HG02763 (cell line): ENCODE measurements around the gene GPX4.
"Not testable (repeated sequence)": the region's sequence is repeated elsewhere in the genome, so short reads cannot be mapped to it uniquely, and the experiment has no call there.

ENCODE experiments used
- ATAC-seq: cut with Tn5 transposase; IDR thresholded peaks from one replicate; pipeline ENCODE4 v1.9.1; 2021; ENCODE audit warnings: mild to moderate bottlenecking, moderate library complexity; ENCODE audit not compliant: unreplicated experiment

The GPX4 gene

DNA sequence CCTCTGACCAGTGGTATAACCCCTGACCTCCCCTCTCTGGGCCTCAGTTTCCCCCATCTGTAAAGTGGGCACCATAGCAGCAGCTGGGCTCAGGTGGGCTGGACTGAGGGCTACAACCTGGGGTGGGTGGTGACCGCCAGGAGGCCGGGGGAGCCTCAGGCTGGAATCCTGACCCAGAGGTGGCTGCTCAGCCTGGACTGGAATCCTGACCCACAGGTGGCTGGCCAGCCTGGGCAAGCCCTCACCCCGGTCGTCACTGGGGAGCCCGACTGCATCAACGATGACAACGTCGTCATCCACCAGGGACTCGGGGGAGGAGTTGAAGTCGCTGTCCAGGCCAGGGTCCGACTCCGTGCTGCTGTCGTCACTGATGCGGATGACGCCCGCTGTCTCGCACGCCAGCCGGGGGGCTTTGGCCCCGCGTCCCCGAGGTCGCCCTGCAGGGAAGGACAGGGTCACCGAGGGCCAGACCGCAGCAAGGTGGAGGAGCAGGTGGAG, 10.2 kb downstream of the GPX4 start:
- no peak for ATAC-seq

DNA sequence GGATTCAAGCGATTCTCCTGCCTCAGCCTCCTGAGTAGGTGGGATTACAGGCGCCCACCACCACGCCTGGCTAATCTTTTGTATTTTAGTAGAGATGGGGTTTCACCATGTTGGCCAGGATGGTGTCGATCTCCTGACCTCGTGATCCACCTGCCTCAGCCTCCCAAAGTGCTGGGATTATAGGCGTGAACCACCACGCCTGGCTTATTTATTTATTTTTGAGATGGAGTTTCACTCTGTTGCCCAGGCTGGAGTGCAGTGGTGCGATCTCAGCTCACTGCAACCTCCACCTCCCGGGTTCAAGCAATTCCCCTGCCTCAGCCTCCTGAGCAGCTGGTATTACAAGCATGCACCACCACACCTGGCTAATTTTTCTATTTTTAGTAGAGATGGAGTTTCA, 10.9 kb downstream of the GPX4 start:
- not testable (repeated sequence) for ATAC-seq

GRCh38 chr19:1115646-1116420, 12.0 kb downstream of the GPX4 start:
- ATAC-seq: no peak

DNA sequence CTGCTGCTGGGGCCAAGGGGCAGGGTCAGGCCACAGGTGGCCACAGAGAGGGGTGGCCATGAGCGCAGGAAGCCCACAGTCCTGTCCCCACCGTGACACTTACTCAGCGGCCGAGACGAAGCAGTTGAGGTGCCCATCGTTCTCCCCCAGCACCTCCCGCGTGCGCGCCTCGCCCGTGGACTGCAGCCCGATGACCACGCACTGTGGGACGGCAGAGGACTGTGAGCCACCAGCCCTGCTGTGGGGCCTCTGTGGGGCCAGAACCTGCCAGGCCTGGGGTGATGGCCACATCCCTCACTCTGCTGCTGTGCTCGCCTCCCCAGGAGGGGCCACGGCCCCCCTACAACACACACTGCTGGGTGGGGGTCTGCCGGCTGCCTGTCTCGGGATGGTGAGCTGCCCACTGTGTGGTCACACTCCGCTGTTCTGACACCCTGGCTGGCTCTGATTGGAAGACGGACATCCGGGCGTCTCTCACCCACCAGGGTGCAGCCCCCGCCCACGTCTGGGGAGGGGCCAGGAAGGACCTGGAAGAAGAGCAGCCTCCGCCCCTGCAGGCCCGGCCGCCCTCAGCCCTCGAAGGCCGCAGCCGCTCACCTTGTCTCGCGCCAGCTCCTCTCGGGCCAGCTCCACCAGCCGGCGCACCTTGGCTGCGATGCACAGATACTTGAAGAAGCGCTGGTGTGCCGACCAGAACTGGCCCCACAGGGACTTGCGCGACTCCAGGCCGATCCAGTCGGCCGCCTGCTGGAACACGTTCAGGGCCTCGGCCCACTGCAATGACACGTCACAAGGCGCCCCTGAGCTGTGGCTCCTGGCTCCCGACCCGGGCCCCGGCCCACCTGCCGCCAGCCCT, 13.2 kb downstream of the GPX4 start:
- ATAC-seq: no peak

DNA sequence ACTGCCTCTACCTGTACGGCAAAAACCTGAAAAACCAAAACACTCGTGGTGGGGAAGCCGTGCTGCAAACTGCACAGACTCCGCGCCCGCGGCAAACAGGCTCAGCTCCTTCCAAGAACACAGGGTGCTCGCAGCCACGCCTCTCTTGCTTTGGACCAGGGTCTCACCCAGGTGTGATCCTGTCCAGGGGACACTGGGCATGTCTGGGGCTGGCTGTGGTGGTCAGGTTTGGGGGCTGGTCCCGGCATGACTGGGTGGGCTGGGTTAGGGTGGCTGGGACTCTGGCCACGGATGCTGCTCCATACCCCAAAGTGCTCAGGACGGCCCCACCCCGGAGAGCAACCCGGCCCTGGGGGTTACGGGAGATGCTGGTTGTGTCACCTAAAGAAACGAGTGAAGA, 13.9 kb downstream of the GPX4 start:
- ATAC-seq: no peak

GRCh38 chr19:1118999-1119398, 15.2 kb downstream of the GPX4 start:
- ATAC-seq: no peak

DNA sequence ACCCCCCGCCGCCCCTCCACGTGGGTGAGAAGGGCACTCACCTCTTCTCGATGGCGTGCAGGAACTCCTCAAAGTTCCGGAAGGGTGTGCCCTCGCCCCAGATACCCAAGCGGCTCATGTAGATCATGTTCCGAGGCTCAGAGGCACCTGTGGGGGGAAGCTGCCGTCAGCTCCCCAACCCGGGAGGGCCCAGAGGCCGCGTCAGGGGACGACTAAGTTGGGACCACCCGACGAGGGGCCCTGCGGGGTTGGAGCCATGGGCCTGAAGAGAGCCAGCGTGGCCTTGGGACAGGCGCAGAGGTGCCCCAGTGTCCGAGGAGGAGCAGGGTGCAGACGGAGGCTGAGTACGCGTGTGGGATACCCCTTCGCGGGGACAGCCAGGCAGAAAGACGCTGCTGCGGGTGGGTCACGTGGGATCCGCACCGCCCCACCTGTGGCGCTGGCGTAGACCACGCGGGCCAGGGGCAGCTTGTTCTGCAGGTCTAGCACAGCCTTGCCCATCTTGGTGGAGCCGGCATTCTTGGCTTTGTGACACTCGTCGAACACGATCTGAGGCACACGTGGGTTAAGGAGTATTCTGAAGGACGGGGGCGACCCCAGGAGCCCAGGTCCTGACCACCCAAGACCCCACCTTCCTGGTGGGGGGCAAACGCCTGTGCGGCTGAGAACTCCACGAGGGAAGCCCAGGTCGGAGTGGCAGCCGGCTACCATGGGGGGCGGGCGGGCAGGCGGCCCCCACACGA, 15.9 kb downstream of the GPX4 start:
- no peak for ATAC-seq

- no peak for ATAC-seq
These were observed 17.6 kb downstream of the GPX4 start for GRCh38 chr19:1121395-1121794.

DNA sequence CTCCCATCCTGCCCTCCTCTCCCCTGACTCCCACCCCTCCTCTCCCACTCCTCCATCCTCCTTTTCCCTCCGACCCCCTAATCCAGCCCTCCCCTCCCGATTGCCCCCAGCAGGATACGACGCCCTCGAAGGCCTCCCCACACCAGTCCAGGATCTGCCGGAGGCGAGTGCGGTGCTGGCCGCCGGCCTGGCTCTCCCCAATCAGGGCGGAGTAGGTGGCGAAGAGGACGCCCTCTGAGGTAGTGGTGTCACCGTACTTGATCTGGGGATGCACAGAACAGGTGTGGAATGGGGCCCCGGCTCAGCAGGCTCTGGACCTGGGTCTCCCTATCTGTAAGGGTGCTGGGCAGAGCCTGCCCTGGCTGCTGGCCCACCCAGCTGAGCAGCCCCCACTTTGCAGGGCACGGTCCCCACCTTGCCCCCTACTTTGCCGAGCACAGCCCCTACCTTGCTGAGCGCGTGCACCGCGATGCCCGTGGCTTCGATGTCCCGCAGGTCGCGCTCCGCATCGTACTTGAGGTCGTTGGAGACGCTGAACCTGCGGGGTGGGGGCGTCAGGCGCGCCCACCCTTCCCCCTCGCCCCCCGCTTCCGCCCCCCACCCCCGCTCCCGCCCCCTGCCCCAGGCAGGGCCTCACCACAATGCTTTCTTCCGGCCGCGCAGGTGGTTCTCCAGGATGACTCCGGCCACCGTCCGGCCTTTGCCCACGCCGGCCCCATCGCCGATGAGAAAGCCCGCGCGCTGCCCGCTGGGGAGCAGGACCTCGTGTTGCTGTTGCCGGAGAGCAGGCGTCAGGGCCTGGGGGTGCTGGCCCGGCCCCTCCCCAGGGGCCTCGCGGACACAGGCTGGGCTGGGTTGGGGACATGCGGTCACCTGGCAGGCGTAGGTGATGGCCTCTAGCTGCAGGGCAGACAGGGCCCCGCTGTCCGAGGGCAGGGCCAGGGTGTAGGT, 18.5 kb downstream of the GPX4 start:
- no peak for ATAC-seq

- ATAC-seq: no peak
These were observed 19.2 kb downstream of the GPX4 start for GRCh38 chr19:1122972-1123363.

DNA sequence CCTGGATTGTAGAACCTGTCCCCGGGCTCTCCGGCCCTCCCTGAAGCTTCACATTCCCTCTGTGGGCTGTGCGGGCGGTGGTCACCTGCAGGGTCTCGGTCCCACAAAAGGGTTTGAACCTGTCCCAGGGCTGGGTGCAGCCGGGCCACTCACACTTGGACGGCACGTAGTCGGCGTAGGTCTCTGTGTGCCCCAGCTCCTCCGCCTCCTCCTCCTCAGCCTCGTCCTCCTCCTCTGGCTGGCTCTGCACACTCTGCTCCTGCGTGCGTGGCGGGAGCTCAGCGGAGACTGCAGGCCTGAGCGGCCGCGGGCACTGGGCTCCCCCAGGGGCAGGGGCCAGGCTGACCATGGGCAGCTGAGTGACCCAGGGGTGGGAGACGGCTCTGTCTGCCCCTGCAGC, 19.6 kb downstream of the GPX4 start:
- no peak for ATAC-seq

GRCh38 chr19:1123885-1124677, 20.3 kb downstream of the GPX4 start:
- no peak for ATAC-seq

- ATAC-seq: no peak
These were observed 22.0 kb downstream of the GPX4 start for GRCh38 chr19:1125601-1126467.

- ATAC-seq: no peak
These were observed 23.4 kb downstream of the GPX4 start for GRCh38 chr19:1126984-1127760.

DNA sequence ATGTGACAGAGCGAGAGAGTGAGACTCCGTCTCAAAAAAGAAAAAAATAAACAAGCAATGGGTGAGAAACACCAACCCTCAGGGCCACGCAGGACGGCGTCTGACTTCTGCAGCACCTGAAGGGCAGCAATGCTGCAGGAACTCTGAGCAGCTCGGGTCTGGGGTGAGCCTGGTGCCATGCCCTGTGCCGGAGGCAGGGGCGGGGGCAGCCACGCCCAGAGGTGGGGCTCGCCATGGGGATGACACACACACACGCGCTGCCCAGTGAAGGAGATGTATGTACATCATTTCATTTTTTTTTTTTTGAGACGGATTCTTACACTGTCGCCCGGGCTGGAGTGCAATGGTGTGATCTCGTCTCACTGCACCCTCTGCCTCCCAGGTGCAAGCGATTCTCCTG, 24.3 kb downstream of the GPX4 start:
- ATAC-seq: no peak

- ATAC-seq: not testable (repeated sequence)
These were observed 25.3 kb downstream of the GPX4 start for GRCh38 chr19:1129084-1129483.

GRCh38 chr19:1129535-1129934, 25.7 kb downstream of the GPX4 start:
- no peak for ATAC-seq
